UCSD-AML1 (cell line): ENCODE results near the gene IPMK.
"Not testable (repeated sequence)": the region's sequence is repeated elsewhere in the genome, so short reads cannot be mapped to it uniquely, and the experiment has no call there.

Experiments used
- DNase-seq: peaks from one replicate; lab custom pipeline; 2025; ENCODE audit not compliant: unreplicated experiment; lab: John Stamatoyannopoulos, UW

IPMK gene

GRCh38 chr10:58229856-58230255 lies 37.8 kb downstream of the IPMK start:
- not testable (repeated sequence) for DNase-seq

- DNase-seq, result no peak
These were observed 42.0 kb downstream of the IPMK start for GRCh38 chr10:58225654-58226053.

- no peak for DNase-seq
These were observed 46.8 kb downstream of the IPMK start for GRCh38 chr10:58220769-58221451.

GRCh38 chr10:58219875-58220274 lies 47.8 kb downstream of the IPMK start:
- DNase-seq, result no peak

- DNase-seq, result no peak
These were observed 50.1 kb downstream of the IPMK start for GRCh38 chr10:58217612-58218011.

GRCh38 chr10:58212622-58213021 lies 55.1 kb downstream of the IPMK start:
- no peak for DNase-seq

- DNase-seq, result no peak
These were observed 57.5 kb downstream of the IPMK start for GRCh38 chr10:58210160-58210559.

- no peak for DNase-seq
These were observed 58.0 kb downstream of the IPMK start for GRCh38 chr10:58209669-58210068.

GRCh38 chr10:58206251-58206650 lies 61.4 kb downstream of the IPMK start:
- no peak for DNase-seq

GRCh38 chr10:58201704-58202103 lies 66.0 kb downstream of the IPMK start:
- no peak for DNase-seq

GRCh38 chr10:58189269-58189668 lies 78.4 kb downstream of the IPMK start:
- DNase-seq, result no peak

GRCh38 chr10:58184120-58184670 lies 83.5 kb downstream of the IPMK start:
- DNase-seq, result no peak

- no peak for DNase-seq
These were observed 87.0 kb downstream of the IPMK start for GRCh38 chr10:58180666-58181065.

GRCh38 chr10:58179238-58179637 lies 88.5 kb downstream of the IPMK start:
- DNase-seq, result no peak

- DNase-seq, result no peak
These were observed 88.9 kb downstream of the IPMK start for GRCh38 chr10:58178811-58179210.

- DNase-seq, result no peak
These were observed 90.2 kb downstream of the IPMK start for GRCh38 chr10:58177362-58177947.

GRCh38 chr10:58175990-58176900 lies 91.4 kb downstream of the IPMK start:
- no peak for DNase-seq

- no peak for DNase-seq
These were observed 92.9 kb downstream of the IPMK start for GRCh38 chr10:58174831-58175230.

- no peak for DNase-seq
These were observed 94.3 kb downstream of the IPMK start for GRCh38 chr10:58173391-58173790.

- no peak for DNase-seq
These were observed 96.5 kb downstream of the IPMK start for GRCh38 chr10:58171146-58171545.

- no peak for DNase-seq
These were observed 103.2 kb downstream of the IPMK start for GRCh38 chr10:58164517-58164916.

- no peak for DNase-seq
These were observed 108.9 kb downstream of the IPMK start for GRCh38 chr10:58158806-58159205.
